ENCODE measurements around the gene MGST1.

MGST1 gene

GRCh38 chr12:16347391-16348298 lies at the start of gene MGST1:
MGST1 (plus strand) TSS chr12:16347645; CDS start chr12:16354253, 6,608 bp downstream.
- peak in 1 of 2 donors; percentile 8 for DNase-seq

GRCh38 chr12:16299403-16299802 lies 48.0 kb upstream of the MGST1 start:
- peak in 1 of 2 donors; percentile 3 for DNase-seq

DNA sequence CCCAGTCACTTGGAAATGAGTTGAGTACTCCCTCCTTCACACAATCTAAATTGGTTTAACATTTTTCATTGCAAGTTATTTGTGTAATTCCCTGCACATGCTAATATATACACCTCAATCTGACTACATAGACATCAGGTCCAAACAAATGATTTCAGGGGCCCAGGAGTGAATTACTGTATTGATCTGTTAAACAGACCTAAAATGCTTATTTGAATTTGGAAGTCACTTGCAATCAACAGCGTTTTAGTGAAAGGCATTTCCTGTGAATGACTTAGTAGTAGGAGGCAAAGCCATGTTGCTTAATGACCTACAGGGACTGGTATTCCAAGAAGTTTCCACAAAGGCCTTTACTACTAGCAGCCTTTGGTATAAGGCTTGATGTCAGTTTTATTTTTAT lies 47.3 kb upstream of the MGST1 start:
- no peak for DNase-seq

DNA sequence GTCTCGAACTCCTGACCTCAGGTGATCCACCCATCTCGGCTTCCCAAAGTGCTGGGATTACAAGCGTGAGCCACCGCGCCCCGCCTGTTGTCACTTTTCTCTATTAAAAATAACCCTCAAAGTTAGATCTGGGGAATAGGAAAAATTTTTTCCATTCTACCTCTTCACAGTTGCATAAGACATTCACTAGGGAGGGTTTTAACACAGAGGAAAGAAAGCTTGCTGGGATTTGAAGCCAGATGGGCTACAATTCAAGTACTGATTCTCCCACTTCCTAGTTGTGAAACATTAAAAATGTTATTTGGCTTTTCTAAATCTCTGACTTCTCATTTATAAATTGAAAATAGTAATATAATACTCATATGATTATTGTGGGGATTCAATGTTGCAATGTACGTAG lies 46.7 kb upstream of the MGST1 start:
- DNase-seq, result no peak

- DNase-seq, result no peak
These were observed 43.5 kb upstream of the MGST1 start for GRCh38 chr12:16303939-16304338.

DNA sequence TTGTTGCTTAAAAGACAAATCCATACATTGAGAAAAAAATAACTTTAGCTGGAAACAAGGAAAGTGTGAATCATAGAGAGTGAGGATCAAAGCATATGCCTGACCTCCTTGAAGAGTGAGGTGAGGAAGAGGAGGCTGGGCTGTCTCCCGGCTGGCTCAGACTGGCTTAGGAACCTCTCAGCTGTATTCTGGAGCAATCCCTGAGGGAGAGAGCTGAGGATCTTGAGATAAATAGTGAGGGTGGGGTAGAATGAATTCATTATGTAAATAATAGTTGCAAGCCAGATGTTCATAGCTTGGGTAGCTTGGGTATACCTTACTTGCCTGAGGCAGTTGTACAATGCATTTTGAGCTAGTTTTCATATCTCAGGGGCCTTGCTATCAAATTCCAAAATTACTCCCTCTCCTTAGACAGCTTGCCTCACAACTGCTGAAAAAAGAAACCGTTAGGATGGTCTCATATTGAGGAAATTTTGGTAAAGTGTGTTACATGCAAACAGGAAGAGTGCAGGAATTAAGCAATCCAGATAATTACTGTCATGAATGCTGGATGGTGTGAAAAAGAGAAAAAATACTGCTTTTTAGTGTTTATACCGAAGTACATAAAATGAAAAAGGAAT lies 39.5 kb upstream of the MGST1 start:
- DNase-seq, result peak in 1 of 2 donors; percentile 3

DNA sequence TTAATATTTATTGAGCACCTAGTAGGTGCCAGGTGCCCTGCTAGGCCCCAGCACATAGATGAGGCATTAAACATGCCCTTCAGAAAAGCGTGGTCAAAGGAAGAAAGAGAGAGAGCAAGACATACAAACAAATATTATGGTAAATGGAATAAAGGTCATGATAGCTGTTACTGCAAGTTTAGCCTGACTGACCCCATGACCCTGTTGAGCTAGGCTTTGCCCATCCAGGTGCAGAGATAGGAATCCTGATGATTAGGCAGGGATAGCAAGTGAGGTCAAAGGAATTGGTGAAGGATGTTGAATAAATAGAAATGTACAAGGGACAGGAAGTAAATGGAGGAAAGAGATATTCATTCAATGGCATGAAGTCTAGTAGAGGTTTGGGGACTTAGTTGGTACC lies 36.5 kb upstream of the MGST1 start:
- no peak for DNase-seq

DNA sequence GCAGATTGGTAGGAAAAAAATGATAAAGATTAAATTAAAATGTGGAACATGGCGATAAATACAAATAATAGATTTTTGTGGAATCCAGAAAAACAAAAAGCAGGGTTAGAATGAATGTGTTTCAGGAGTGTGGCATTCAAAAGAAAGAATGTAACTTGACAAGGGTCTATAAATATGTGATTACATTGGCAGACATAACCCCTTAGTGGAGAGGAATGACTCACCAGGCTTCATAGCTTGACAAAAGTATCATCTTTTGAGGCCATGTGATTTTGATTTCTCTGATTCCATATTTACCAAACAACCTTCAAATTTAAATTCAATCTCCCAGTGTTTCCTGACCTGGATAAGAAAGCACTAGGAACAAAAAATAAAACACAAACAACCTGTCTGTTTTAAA lies 24.4 kb upstream of the MGST1 start:
- DNase-seq, result no peak

GRCh38 chr12:16323638-16324037 lies 23.8 kb upstream of the MGST1 start:
- no peak for DNase-seq

GRCh38 chr12:16324272-16324671 lies 23.2 kb upstream of the MGST1 start:
- DNase-seq, result no peak

DNA sequence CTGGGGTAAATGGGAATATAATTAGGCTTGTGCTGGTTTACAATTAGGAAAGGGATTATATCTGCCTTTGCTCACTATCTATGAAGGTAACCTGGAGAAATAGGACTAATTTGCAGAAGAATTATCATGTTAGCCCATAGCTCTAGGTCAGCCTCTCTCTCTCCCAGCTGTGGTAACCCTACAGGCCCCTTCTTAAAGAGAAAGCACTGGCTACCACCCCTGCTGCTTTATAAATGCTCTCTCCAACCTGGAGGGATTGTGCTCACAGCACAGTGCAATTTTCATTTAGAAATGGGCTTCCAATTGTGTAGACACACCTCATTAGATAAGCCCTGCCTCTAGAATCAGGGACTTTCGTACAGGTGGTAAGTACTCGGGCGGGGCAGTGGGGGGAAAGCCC lies 22.7 kb upstream of the MGST1 start:
- no peak for DNase-seq

DNA sequence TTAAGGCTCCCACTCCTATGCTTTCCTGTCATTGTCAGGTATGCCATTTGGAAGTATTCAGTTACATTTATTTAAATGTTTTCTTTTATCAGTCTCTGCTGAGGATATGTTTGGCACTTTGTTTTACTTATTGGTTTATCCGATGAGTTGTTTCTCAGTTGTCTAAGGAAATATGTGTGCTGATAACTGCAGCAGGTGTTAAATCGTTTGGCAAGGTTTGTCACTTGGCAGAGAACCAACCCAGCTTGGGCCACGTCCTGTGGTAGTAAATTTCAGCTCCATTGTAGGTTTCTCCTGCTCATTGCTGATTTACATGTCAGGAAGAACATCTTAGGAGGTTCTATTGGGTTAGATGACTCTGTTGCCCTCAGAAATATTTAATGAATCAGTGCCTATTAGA lies 22.0 kb upstream of the MGST1 start:
- no peak for DNase-seq

- no peak for DNase-seq
These were observed 19.5 kb upstream of the MGST1 start for GRCh38 chr12:16327963-16328362.

DNA sequence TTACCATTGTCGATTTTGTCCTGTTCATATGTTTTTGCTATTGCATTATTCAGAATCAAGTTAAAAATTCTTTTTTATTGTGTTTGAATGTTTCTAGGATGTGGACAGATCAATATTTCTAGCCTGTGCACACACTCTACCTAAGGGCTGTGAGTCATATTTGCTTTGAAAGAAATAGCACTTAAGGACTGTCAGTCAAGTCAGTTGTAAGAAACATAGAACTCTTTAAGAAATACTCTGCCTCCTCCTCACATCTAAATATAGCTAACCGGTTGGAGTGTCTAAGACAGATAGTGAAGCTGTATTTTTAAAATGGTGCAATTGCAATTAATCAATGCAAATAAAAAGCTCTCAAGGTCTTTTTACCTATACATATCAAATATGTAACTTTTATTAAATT lies 17.9 kb upstream of the MGST1 start:
- DNase-seq, result no peak

- DNase-seq, result no peak
These were observed 16.9 kb upstream of the MGST1 start for GRCh38 chr12:16330560-16330959.

GRCh38 chr12:16331998-16332397 lies 15.4 kb upstream of the MGST1 start:
- DNase-seq, result no peak

DNA sequence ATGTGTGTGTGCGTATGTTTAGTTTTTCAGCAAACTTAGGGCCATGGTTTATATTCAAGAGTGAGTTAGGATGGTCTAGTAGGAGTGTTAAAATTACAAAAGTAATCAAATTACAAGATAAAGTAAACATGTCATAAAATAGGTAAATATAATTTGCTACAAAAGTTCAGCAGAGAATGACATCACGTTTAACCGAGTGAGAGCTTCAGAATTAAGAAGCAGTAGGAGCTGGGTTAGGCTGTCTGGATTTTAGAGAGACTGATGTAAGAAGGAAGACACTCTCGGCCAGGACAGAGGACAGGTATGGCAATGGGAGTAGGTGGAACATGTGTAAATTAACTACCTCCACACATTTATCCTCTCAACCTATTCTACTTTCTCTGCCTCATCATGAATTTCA lies 11.6 kb upstream of the MGST1 start:
- DNase-seq, result no peak

DNA sequence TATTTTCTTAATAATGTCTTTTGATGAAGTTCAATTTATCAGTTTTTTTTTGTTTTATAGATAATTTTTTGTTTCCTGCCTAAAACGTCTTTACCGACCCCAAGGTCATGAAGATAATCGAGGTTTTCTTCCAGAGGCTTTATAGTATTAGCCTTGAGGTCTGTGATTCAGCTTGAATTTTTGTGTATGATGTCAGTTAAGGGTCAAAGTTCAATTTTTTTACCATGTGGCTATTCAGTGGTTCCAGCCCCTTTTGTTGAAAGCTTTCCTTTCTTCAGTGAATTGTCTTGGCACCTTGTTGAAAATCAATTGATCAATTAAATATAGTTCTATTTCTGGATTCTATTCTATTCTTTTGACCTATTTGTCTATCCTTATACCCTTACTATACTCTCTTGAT lies 3.2 kb upstream of the MGST1 start:
- DNase-seq, result no peak

DNA sequence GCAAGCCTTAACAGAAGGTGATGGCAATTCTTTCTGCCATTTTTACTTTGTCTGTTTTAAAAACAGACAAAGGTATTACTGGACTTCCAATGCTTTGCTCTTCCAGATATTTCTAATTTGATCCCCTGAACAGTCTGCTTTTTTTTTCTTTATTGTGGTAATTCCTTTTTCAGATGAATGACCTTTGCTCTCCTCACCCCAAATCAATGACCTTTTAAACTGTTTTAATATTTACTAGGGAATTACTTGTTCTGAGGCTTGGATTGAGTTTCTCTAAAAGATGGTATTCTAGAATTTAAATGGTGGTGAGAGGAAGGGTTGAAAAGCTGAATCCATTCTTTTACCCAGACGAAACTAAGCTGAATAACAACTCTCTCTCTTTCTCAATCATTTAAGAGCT lies 2.3 kb upstream of the MGST1 start:
- no peak for DNase-seq

GRCh38 chr12:16346958-16347357 lies 487 bp upstream of the MGST1 start:
- DNase-seq, result no peak

GRCh38 chr12:16348435-16349130 lies 1.1 kb downstream of the MGST1 start:
- DNase-seq, result no peak

DNA sequence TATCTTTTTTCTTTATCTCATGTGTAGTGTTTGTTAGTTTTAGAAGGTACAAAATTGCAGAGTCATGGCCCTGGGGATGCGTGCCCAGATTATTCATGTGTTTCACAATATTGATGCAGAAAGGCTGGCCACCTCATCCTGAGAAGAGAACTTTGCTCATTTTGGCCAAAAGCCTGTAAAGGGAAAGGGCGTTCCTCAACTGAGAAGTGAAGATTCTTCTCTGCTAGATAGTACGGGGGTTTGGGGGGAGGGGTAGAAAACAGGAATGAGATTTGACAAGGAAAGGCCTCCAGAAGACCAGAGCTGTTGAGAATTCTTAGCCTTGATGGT lies 1.7 kb downstream of the MGST1 start:
- no peak for DNase-seq

- peak in 1 of 2 donors; percentile 50 for DNase-seq
These were observed 3.2 kb downstream of the MGST1 start for GRCh38 chr12:16350682-16351081.

GRCh38 chr12:16352481-16352880 lies 5.0 kb downstream of the MGST1 start:
- DNase-seq, result no peak
